Fibroblast of villous mesenchyme (primary cell): ENCODE measurements around the gene INPP1. TPM values are rescaled to one million over a fixed set of nuclear protein-coding genes. Genes with fewer than 3 reads are reported as not detected.

Experiments used
- DNase-seq: peaks from one replicate; pipeline ENCODE4 v3.0.0-alpha.2; 2010; ENCODE audit warnings: low read depth
- H3K4me3 ChIP-seq: 2 replicates; pipeline ENCODE4 v1.5.1; 2011; ENCODE audit warnings: low read depth, mild to moderate bottlenecking, low read length
- CTCF ChIP-seq: IDR thresholded peaks from 2 replicates; pipeline ENCODE4 v1.5.1; 2012; ENCODE audit warnings: low read depth, mild to moderate bottlenecking, low read length; ENCODE audit not compliant: insufficient read depth
- total RNA-seq: library from RNA; depleted of rRNA; stranded (reverse); fragments of >200 nt; gene quantifications from 2 replicates; pipeline ENCODE4 v1.2.3, GENCODE V29; 2012

Gene INPP1
- total RNA-seq, 1 donor = 14.2 TPM

DNA sequence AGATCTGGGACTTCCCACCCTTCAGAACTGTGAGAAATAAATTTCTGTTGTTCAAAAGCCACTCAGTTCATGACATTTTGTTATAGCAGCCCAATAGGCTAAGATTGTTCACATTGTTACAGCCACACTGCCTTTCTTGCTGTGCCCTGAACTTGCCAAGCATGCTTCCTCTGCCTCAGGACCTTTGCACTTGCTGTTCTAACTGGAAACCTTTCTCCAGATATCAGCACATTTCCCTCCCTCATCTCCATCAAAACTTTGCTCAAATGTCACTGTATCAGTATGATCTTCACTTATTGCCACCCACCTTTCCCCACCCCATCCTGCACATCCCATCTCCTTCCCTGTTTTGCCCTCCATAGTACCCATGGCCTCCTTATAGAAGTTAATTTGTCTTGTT is 32.7 kb downstream of the INPP1 start:
- no peak for TF ChIP-seq CTCF
- H3K4me3 ChIP-seq = no peak overlapping the region
- no peak for DNase-seq

DNA sequence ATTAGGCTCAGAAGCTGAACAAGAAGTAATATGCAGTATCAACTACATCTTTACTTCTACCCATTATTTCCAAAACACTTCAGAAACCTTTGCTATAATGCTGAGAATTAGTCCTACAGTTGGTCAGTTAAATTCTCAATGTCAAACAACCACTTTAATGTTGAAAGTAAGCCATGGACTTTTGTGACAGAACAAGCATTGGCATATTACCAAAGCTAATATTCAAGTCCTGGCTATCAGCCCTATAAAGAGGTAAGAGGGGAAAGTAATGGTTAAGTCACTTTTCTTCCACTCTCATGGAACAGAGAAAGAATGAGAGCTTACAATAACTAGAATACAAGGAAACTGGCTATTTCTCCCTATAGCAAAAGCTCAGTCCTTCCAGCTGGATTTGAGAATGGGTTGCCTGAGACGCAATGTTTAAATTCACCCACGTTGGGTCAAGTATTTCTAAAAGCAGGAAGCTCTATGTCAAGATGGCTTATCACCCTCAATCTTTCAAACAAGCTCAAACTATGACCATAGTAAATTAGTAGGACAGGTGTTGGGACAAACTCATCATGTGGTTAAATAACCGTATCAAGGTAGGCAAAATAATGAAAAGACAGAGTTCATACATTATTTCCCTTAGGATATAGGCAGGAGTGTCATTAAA is 33.3 kb downstream of the INPP1 start:
- no peak for DNase-seq
- no peak for TF ChIP-seq CTCF
- H3K4me3 ChIP-seq = no peak overlapping the region

DNA sequence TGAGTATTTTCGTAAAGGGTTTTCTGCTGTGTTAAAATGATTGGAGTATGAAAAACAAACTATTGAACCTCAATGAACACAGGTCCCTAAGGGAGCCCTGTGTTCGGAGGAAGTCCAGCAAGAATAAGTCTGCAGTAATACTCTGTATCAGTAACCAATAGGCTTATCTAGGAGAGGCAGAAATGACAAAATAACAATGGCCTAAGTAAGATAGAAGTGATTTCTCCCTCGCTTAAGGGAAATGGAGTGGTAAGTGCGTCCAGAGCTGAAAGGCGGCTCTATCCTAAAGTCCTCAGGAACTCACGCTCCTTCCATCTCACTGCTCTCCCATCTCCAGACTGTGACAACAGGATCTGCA is 35.5 kb downstream of the INPP1 start:
- TF ChIP-seq CTCF = no peak
- H3K4me3 ChIP-seq = no peak overlapping the region
- DNase-seq = no peak

- DNase-seq = no peak
- no peak overlapping the region for H3K4me3 ChIP-seq
- TF ChIP-seq CTCF = no peak
Observed at GRCh38 chr2:190379249-190379964, 36.0 kb downstream of the INPP1 start.

- no peak overlapping the region for H3K4me3 ChIP-seq
- no peak for DNase-seq
- TF ChIP-seq CTCF = no peak
Observed at GRCh38 chr2:190380962-190381412, 37.6 kb downstream of the INPP1 start.

GRCh38 chr2:190382851-190383250 is 39.5 kb downstream of the INPP1 start:
- H3K4me3 ChIP-seq = no peak overlapping the region
- TF ChIP-seq CTCF = peak; percentile 42
- DNase-seq = peak; percentile 59
